ENCODE data around the gene ZNF688. TPM values are rescaled to one million over a fixed set of nuclear protein-coding genes. Genes with fewer than 3 reads are reported as not detected.

Gene ZNF688
- total and polyA plus RNA-seq, 9 of the 15 experiments (the other 6 are each of a cell fraction or from before 2014, with no cell fraction given): 0.48 to 12.9 (median 4.5) TPM

GRCh38 chr16:30535106-30535776 is 36.3 kb downstream of the ZNF688 start (continued):
- 0 out of 2 replicates have a peak, but pooled peaks have one; percentile 10 for TF ChIP-seq FOXJ2 (tag; IDR thresholded peaks at IDR 0.05)
- no peak for TF ChIP-seq THRB (CRISPR knock-in tag; conservative IDR thresholded peaks at IDR 0.05)
- TF ChIP-seq, protein P1, sequence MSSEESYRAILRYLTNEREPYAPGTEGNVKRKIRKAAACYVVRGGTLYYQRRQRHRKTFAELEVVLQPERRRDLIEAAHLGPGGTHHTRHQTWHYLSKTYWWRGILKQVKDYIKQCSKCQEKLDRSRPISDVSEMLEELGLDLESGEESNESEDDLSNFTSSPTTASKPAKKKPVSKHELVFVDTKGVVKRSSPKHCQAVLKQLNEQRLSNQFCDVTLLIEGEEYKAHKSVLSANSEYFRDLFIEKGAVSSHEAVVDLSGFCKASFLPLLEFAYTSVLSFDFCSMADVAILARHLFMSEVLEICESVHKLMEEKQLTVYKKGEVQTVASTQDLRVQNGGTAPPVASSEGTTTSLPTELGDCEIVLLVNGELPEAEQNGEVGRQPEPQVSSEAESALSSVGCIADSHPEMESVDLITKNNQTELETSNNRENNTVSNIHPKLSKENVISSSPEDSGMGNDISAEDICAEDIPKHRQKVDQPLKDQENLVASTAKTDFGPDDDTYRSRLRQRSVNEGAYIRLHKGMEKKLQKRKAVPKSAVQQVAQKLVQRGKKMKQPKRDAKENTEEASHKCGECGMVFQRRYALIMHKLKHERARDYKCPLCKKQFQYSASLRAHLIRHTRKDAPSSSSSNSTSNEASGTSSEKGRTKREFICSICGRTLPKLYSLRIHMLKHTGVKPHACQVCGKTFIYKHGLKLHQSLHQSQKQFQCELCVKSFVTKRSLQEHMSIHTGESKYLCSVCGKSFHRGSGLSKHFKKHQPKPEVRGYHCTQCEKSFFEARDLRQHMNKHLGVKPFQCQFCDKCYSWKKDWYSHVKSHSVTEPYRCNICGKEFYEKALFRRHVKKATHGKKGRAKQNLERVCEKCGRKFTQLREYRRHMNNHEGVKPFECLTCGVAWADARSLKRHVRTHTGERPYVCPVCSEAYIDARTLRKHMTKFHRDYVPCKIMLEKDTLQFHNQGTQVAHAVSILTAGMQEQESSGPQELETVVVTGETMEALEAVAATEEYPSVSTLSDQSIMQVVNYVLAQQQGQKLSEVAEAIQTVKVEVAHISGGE (CRISPR knock-in tag; IDR thresholded peaks at IDR 0.05): peak in 1 of 3 experiments; percentile 51; a peak in 1 of 6 replicates
- TF ChIP-seq HDAC2 (IDR thresholded peaks at IDR 0.05): no peak
- TF ChIP-seq ZNF583 (CRISPR knock-in tag; IDR thresholded peaks at IDR 0.05): peak; percentile 5; the same call in 1 of the 2 replicates
- no peak for TF ChIP-seq PURB (CRISPR knock-in tag; IDR thresholded peaks at IDR 0.05; ENCODE audit: low read depth)
- no peak for TF ChIP-seq STAT5B (CRISPR knock-in tag; IDR thresholded peaks at IDR 0.05)
- TF ChIP-seq, protein P2, sequence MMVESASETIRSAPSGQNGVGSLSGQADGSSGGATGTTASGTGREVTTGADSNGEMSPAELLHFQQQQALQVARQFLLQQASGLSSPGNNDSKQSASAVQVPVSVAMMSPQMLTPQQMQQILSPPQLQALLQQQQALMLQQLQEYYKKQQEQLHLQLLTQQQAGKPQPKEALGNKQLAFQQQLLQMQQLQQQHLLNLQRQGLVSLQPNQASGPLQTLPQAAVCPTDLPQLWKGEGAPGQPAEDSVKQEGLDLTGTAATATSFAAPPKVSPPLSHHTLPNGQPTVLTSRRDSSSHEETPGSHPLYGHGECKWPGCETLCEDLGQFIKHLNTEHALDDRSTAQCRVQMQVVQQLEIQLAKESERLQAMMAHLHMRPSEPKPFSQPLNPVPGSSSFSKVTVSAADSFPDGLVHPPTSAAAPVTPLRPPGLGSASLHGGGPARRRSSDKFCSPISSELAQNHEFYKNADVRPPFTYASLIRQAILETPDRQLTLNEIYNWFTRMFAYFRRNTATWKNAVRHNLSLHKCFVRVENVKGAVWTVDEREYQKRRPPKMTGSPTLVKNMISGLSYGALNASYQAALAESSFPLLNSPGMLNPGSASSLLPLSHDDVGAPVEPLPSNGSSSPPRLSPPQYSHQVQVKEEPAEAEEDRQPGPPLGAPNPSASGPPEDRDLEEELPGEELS (CRISPR knock-in tag; IDR thresholded peaks at IDR 0.05; ENCODE audit: borderline replicate concordance): no peak
- TF ChIP-seq FOS (IDR thresholded peaks at IDR 0.05; ENCODE audit: extremely low read depth, insufficient read length): no peak
- TF ChIP-seq, protein P3, sequence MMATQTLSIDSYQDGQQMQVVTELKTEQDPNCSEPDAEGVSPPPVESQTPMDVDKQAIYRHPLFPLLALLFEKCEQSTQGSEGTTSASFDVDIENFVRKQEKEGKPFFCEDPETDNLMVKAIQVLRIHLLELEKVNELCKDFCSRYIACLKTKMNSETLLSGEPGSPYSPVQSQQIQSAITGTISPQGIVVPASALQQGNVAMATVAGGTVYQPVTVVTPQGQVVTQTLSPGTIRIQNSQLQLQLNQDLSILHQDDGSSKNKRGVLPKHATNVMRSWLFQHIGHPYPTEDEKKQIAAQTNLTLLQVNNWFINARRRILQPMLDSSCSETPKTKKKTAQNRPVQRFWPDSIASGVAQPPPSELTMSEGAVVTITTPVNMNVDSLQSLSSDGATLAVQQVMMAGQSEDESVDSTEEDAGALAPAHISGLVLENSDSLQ (IDR thresholded peaks at IDR 0.05): peak; percentile 26; the same call in 1 of the 2 replicates
- no peak for TF ChIP-seq ATF1 (CRISPR knock-in tag; IDR thresholded peaks at IDR 0.05)
- no peak for TF ChIP-seq ATF1 (tag; IDR thresholded peaks at IDR 0.05)
- no peak for TF ChIP-seq XRCC3 (IDR thresholded peaks at IDR 0.05)
- no peak; the same call in 1 of the 2 replicates for TF ChIP-seq ZNF764 (CRISPR knock-in tag; IDR thresholded peaks at IDR 0.05; ENCODE audit: low read depth)
- no peak for TF ChIP-seq BCL6 (CRISPR knock-in tag; IDR thresholded peaks at IDR 0.05)
- no peak for TF ChIP-seq NFIC (IDR thresholded peaks at IDR 0.05)
- no peak for TF ChIP-seq NFXL1 (CRISPR knock-in tag; IDR thresholded peaks at IDR 0.05)
- TF ChIP-seq ELK3 (CRISPR knock-in tag; IDR thresholded peaks at IDR 0.05): no peak
- no peak for TF ChIP-seq RBM39 (optimal IDR thresholded peaks at IDR 0.05; ENCODE audit: low read depth, low read length)
- no peak for TF ChIP-seq MXI1 (IDR thresholded peaks at IDR 0.05; ENCODE audit: low read depth, low read length)
- no peak for TF ChIP-seq CTBP1 (IDR thresholded peaks at IDR 0.05; ENCODE audit: borderline replicate concordance)
